GM20000 (cell line): ENCODE data around the gene YARS1.

Experiments
- DNase-seq: peaks from one replicate; pipeline ENCODE4 v3.0.0; 2012; ENCODE audit warnings: low spot score
- TF ChIP-seq, protein P1 (sequence below): IDR thresholded peaks from 2 replicates; pipeline ENCODE4 v1.5.1; 2012; ENCODE audit warnings: mild to moderate bottlenecking, control low read depth; ENCODE audit errors: extremely low read depth, missing control alignments

Gene YARS1

DNA sequence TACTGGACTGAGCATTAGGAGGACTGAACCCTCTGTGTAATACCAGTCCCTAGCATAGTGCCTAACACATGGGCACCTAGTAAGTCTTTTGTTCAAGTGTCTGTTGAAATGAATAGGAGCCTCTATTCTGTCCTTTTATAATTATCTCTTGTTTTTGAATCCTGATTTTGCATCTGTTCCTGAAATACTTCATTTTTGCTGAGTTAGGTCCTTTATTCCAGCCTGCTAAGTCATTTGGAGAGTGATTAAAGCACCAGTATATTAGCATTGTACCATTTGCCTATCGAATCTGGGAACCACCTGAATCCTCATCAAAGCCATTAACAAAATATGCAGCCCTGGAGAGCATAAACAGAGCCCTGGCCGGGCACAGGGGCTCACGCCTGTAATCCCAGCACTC, 32.3 kb downstream of the YARS1 start:
- DNase-seq, result no peak
- TF ChIP-seq, protein P1, sequence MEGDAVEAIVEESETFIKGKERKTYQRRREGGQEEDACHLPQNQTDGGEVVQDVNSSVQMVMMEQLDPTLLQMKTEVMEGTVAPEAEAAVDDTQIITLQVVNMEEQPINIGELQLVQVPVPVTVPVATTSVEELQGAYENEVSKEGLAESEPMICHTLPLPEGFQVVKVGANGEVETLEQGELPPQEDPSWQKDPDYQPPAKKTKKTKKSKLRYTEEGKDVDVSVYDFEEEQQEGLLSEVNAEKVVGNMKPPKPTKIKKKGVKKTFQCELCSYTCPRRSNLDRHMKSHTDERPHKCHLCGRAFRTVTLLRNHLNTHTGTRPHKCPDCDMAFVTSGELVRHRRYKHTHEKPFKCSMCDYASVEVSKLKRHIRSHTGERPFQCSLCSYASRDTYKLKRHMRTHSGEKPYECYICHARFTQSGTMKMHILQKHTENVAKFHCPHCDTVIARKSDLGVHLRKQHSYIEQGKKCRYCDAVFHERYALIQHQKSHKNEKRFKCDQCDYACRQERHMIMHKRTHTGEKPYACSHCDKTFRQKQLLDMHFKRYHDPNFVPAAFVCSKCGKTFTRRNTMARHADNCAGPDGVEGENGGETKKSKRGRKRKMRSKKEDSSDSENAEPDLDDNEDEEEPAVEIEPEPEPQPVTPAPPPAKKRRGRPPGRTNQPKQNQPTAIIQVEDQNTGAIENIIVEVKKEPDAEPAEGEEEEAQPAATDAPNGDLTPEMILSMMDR, result no peak

GRCh38 chr1:32783851-32784250, 33.3 kb downstream of the YARS1 start:
- no peak for DNase-seq
- TF ChIP-seq, protein P1, result no peak

DNA sequence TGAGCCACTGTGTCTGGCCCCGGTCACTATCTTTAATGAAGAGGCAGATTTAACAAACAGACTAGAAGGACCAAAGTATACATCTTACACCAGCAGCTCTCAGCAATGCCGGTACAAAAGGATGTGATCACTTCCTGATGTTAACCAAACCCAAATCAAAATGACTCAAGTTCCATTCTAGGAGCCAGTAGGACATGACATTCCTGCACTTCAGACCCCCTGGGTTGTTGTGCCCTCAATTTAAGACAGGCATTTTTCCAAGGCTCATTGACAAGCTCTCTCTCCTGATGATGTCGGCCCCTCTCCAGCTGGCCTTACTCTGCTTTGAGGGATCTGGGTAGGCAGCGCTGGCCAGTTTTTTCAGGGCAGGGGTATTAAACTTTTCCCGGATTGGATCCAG, 35.1 kb downstream of the YARS1 start:
- no peak for DNase-seq
- TF ChIP-seq, protein P1, result no peak

DNA sequence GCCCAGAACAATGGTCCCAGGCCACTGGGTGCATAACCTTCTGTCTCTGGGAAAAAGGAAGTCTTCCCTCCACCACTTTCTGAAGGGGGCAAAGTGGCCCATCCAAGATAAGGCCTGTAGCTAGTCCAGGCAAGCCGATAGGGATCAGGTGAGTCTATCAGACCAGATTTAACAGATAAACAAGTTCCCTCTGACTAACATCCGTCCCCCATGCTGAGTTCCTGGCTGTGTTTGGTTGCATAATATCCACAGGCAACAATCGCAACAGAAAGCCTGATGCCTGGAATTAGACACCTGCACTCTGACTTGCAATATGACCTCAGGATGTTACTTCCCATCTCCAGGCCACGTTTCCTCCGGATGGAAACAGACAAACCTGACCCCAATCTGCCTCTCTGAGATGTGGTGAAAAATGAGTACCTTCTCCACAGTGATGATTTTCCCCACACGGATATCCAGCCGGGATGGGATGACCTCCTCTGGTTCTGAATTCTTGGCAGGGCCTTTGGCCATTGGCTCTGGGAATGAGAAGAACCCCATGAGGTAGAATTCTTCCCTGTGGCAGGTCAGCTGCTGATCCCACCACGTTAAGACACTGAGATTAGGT, 36.4 kb downstream of the YARS1 start:
- TF ChIP-seq, protein P1, result no peak
- no peak for DNase-seq

GRCh38 chr1:32780005-32780404, 37.2 kb downstream of the YARS1 start:
- DNase-seq, result no peak
- TF ChIP-seq, protein P1, result no peak

GRCh38 chr1:32779242-32779641, 37.9 kb downstream of the YARS1 start:
- TF ChIP-seq, protein P1, result no peak
- DNase-seq, result no peak

- TF ChIP-seq, protein P1, result no peak
- no peak for DNase-seq
Observed at GRCh38 chr1:32775640-32776337, 41.4 kb downstream of the YARS1 start.
